PFSK-1 (cell line): ENCODE measurements around the gene PGF.

ENCODE experiments used
- FOXP2 ChIP-seq: optimal IDR thresholded peaks from 2 replicates; pipeline ENCODE3; 2011; ENCODE audit warnings: borderline replicate concordance, control low read depth, inconsistent platforms; ENCODE audit not compliant: insufficient read depth; ENCODE audit errors: extremely low read length, extremely low read depth
- POLR2AphosphoS5 ChIP-seq: IDR thresholded peaks from 2 replicates; pipeline ENCODE4 v1.6.1; 2012; ENCODE audit warnings: low read depth, mild to moderate bottlenecking, control low read depth, low read length, moderate library complexity
- SIN3A ChIP-seq: IDR thresholded peaks from 2 replicates; pipeline ENCODE4 v1.6.1; 2012; ENCODE audit warnings: mild to moderate bottlenecking, low read length, moderate library complexity, borderline replicate concordance; ENCODE audit not compliant: insufficient read depth
- TAF1 ChIP-seq: IDR thresholded peaks from 2 replicates; pipeline ENCODE4 v1.6.1; 2012; ENCODE audit warnings: low read length, control low read depth, borderline replicate concordance; ENCODE audit not compliant: insufficient read depth
- TF ChIP-seq, protein P1 (sequence below), 2 experiments: IDR thresholded peaks; 2 replicates each; pipeline versions ENCODE4 v1.6.1 to v1.8.0; 2011 to 2012; ENCODE audit warnings: low read depth in 2 of 2, low read length in 2 of 2, control low read depth in 1 of 2, inconsistent platforms in 1 of 2, mild to moderate bottlenecking in 1 of 2, moderate library complexity in 1 of 2; ENCODE audit not compliant: insufficient read depth in 1 of 2

DNA sequence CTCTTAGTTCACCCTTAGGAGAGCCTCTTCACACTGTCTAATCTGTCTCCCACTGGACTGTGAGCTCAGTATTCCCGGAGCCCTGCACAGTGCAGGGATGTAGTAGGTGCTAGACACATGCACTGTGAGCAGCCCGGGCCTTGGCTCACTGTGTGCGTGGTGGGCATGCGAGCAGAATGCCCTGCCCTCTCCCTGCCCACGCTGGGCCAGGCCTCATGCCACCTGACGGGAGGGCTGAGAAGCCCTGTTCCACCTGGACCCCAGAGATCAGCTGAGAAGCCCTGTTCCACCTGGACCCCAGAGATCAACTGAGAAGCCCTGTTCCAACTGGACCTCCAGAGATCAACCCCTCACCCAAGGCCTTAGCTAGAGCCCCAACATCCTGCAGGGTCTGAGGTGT lies 43.3 kb downstream of the PGF start:
- no peak for TF ChIP-seq POLR2AphosphoS5
- TF ChIP-seq, protein P1, sequence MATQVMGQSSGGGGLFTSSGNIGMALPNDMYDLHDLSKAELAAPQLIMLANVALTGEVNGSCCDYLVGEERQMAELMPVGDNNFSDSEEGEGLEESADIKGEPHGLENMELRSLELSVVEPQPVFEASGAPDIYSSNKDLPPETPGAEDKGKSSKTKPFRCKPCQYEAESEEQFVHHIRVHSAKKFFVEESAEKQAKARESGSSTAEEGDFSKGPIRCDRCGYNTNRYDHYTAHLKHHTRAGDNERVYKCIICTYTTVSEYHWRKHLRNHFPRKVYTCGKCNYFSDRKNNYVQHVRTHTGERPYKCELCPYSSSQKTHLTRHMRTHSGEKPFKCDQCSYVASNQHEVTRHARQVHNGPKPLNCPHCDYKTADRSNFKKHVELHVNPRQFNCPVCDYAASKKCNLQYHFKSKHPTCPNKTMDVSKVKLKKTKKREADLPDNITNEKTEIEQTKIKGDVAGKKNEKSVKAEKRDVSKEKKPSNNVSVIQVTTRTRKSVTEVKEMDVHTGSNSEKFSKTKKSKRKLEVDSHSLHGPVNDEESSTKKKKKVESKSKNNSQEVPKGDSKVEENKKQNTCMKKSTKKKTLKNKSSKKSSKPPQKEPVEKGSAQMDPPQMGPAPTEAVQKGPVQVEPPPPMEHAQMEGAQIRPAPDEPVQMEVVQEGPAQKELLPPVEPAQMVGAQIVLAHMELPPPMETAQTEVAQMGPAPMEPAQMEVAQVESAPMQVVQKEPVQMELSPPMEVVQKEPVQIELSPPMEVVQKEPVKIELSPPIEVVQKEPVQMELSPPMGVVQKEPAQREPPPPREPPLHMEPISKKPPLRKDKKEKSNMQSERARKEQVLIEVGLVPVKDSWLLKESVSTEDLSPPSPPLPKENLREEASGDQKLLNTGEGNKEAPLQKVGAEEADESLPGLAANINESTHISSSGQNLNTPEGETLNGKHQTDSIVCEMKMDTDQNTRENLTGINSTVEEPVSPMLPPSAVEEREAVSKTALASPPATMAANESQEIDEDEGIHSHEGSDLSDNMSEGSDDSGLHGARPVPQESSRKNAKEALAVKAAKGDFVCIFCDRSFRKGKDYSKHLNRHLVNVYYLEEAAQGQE (IDR thresholded peaks at IDR 0.05; ENCODE audit: insufficient read depth in 1 of 2, low read depth in 2 of 2, low read length in 2 of 2): no peak
- no peak for TF ChIP-seq SIN3A
- no peak for TF ChIP-seq TAF1
- no peak for TF ChIP-seq FOXP2
